ENCODE data around the gene MBD5.

The MBD5 gene

DNA sequence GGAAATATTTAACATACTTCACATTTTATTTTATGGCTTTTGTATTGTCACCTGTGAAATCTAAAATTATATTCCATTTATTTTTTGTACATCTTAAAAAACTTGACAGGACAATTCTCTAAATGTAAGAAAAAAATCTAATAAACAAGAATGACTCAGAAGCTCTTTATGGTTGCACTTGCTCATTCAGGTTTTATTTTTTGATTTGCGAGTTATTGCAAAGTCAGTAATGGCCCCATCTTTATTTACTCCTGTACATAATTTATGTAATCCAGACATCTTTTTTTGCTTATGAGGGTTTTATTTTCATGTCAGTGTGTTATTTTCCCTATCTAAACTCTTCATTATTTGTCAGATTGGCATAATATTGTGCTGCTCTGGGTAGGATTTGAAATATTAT lies 145.1 kb downstream of the MBD5 start:
- H3K79me2 ChIP-seq (ENCODE audit: low read length) = no peaks in the 10 kb centered on the region
- no peak overlapping the region for H3K27ac ChIP-seq (ENCODE audit: low read length)
- no peaks in the 10 kb centered on the region for H3K27me3 ChIP-seq (ENCODE audit: low read depth, low read length)
- TF ChIP-seq, protein P1, sequence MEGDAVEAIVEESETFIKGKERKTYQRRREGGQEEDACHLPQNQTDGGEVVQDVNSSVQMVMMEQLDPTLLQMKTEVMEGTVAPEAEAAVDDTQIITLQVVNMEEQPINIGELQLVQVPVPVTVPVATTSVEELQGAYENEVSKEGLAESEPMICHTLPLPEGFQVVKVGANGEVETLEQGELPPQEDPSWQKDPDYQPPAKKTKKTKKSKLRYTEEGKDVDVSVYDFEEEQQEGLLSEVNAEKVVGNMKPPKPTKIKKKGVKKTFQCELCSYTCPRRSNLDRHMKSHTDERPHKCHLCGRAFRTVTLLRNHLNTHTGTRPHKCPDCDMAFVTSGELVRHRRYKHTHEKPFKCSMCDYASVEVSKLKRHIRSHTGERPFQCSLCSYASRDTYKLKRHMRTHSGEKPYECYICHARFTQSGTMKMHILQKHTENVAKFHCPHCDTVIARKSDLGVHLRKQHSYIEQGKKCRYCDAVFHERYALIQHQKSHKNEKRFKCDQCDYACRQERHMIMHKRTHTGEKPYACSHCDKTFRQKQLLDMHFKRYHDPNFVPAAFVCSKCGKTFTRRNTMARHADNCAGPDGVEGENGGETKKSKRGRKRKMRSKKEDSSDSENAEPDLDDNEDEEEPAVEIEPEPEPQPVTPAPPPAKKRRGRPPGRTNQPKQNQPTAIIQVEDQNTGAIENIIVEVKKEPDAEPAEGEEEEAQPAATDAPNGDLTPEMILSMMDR (IDR thresholded peaks at IDR 0.05; ENCODE audit: low read depth, low read length) = no peak
- TF ChIP-seq EZH2phosphoT487 (IDR thresholded peaks at IDR 0.05; ENCODE audit: low read depth) = no peak
- 0 out of 2 replicates have a peak, but pooled peaks cover 3% of the 10 kb centered on the region for H4K20me1 ChIP-seq (ENCODE audit: insufficient read depth, low read length)
- H2AFZ ChIP-seq (ENCODE audit: low read depth, low read length) = no peak overlapping the region
- no peaks in the 10 kb centered on the region for H3K9me3 ChIP-seq (ENCODE audit: insufficient read depth, low read length)
- H3K4me2 ChIP-seq (ENCODE audit: low read length) = no peak overlapping the region
- no peaks in the 10 kb centered on the region for H3K36me3 ChIP-seq (replicated peaks; ENCODE audit: low read depth, low read length)
- H3K4me3 ChIP-seq (ENCODE audit: low read length) = no peak overlapping the region
- H3K4me1 ChIP-seq (ENCODE audit: low read length) = no peaks in the 10 kb centered on the region
- H3K9ac ChIP-seq (ENCODE audit: low read length) = no peak overlapping the region

- Histone ChIP-seq H3K27me3 (ENCODE audit: low read depth, low read length) (no peaks in the 10 kb centered on the region), H3K9me3 (ENCODE audit: insufficient read depth, low read length) (no peaks in the 10 kb centered on the region), H3K4me3 (ENCODE audit: low read length) (no peak overlapping the region), H3K79me2 (ENCODE audit: low read length) (no peaks in the 10 kb centered on the region), H3K36me3 (replicated peaks; ENCODE audit: low read depth, low read length) (no peaks in the 10 kb centered on the region), H2AFZ (ENCODE audit: low read depth, low read length) (no peak overlapping the region), H3K4me2 (ENCODE audit: low read length) (no peak overlapping the region), H3K9ac (ENCODE audit: low read length) (no peak overlapping the region), H3K27ac (ENCODE audit: low read length) (no peak overlapping the region), H4K20me1 (ENCODE audit: insufficient read depth, low read length) (no peaks in the 10 kb centered on the region), H3K4me1 (ENCODE audit: low read length) (no peaks in the 10 kb centered on the region)
- TF ChIP-seq, protein P1 (IDR thresholded peaks at IDR 0.05; ENCODE audit: low read depth, low read length) = no peak
- no peak for TF ChIP-seq EZH2phosphoT487 (IDR thresholded peaks at IDR 0.05; ENCODE audit: low read depth)
Observed at GRCh38 chr2:148167241-148167766, 146.4 kb downstream of the MBD5 start.

DNA sequence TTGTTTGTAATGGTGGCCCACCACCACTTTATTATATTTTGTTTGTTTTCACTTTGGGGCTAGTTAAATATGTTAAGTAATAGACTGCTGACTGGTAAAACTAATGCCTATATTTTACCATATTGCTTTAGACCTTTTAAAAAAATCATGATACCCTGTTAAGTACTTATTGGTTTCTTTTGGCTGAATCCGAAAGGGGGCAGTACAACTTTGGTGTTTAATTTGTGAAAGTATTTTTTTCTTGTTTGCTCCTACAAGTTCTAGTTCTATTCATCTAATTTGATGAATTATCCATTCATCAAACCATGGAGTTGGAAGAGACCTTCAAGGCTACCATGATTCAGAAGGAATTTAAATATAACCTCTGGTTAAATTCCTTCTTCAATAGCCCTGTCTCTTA lies 147.0 kb downstream of the MBD5 start:
- Histone ChIP-seq H3K27ac (ENCODE audit: low read length) (no peak overlapping the region), H4K20me1 (ENCODE audit: insufficient read depth, low read length) (no peaks in the 10 kb centered on the region), H2AFZ (ENCODE audit: low read depth, low read length) (no peak overlapping the region), H3K36me3 (replicated peaks; ENCODE audit: low read depth, low read length) (no peaks in the 10 kb centered on the region), H3K4me2 (ENCODE audit: low read length) (no peak overlapping the region), H3K4me1 (ENCODE audit: low read length) (no peaks in the 10 kb centered on the region), H3K4me3 (ENCODE audit: low read length) (no peak overlapping the region), H3K9me3 (ENCODE audit: insufficient read depth, low read length) (no peaks in the 10 kb centered on the region), H3K9ac (ENCODE audit: low read length) (no peak overlapping the region), H3K79me2 (ENCODE audit: low read length) (no peaks in the 10 kb centered on the region), H3K27me3 (ENCODE audit: low read depth, low read length) (no peaks in the 10 kb centered on the region)
- TF ChIP-seq, protein P1 (IDR thresholded peaks at IDR 0.05; ENCODE audit: low read depth, low read length) = peak; percentile 23; the same call in 1 of the 2 replicates
- no peak for TF ChIP-seq EZH2phosphoT487 (IDR thresholded peaks at IDR 0.05; ENCODE audit: low read depth)

DNA sequence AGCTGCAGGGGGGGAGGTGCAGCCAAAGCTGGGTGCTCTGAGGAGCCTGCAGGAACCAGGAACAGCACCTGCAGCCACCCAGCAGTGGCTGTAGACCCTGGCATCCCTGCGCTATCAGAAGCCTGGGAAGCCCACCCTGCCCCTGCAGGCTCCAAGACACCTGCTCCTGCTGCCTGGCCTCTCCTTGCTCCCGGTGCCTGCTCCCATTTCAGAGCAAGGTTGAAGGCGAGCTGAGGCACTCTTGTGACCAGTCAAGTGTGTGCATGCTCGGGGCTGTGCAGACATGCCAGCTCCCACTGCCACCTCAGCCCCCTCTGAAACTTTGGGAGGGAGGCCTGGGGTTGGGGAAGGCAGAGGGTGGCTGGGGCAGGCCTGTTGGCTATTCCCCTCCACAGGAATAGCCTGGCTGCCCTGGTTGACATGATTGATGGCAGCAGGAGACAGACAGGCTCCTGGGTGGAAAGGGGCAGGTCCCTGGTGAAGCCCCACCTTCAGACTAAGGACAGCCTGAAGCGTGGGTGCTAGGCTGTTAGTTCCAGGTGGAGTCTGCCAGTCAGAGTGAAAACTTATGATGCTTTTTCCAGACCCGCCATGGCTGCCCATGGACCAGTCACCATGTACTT lies 151.4 kb downstream of the MBD5 start:
- H3K9ac ChIP-seq (ENCODE audit: low read length) = no peak overlapping the region

More for the DNA sequence above, 151.4 kb downstream of the MBD5 start:
- H3K27me3 ChIP-seq (ENCODE audit: low read depth, low read length) = no peaks in the 10 kb centered on the region
- H3K27ac ChIP-seq (ENCODE audit: low read length) = no peak overlapping the region
- H3K79me2 ChIP-seq (ENCODE audit: low read length) = no peaks in the 10 kb centered on the region
- no peaks in the 10 kb centered on the region for H3K9me3 ChIP-seq (ENCODE audit: insufficient read depth, low read length)
- TF ChIP-seq, protein P1 (IDR thresholded peaks at IDR 0.05; ENCODE audit: low read depth, low read length) = no peak
- no peak for TF ChIP-seq EZH2phosphoT487 (IDR thresholded peaks at IDR 0.05; ENCODE audit: low read depth)
- H3K4me1 ChIP-seq (ENCODE audit: low read length) = no peaks in the 10 kb centered on the region
- no peak overlapping the region for H3K4me2 ChIP-seq (ENCODE audit: low read length)
- H2AFZ ChIP-seq (ENCODE audit: low read depth, low read length) = no peak overlapping the region
- no peak overlapping the region for H3K4me3 ChIP-seq (ENCODE audit: low read length)
- H3K36me3 ChIP-seq (replicated peaks; ENCODE audit: low read depth, low read length) = no peaks in the 10 kb centered on the region
- no peaks in the 10 kb centered on the region for H4K20me1 ChIP-seq (ENCODE audit: insufficient read depth, low read length)

Data from OCI-LY3 (cell line).